Measurements from ENCODE around the gene BUD23. TPM values are rescaled to one million over a fixed set of nuclear protein-coding genes. Genes with fewer than 3 reads are reported as not detected.

BUD23 gene
- total RNA-seq, 8 experiments from 2014 or later: 31.6 to 85.7 (median 49.2) TPM

- in situ Hi-C loops (cut with MboI; ENCODE audit: low pct_unique_long_range_greater_than_20kb in 2 of 9, low sequenced_read_pairs in 9 of 9, unreplicated experiment in 9 of 9): no loop called here
- Histone ChIP-seq H3K4me1 (replicated peaks in 1 of 2) (peaks cover 22 to 29% of the 10 kb centered on the region in 2 donors), H3K4me3 (no peak overlapping the region), H3K27ac (no peak overlapping the region)
- no peak for ATAC-seq (replicated peaks in 6 of 8)
- 90% methylated on average over 2 of the region's 7 CpGs; no CpG with 5 or more reads in 9 of the 10 experiments for WGBS, 10 experiments
Measured at GRCh38 chr7:73742338-73742752, 58.9 kb downstream of the BUD23 start.

DNA sequence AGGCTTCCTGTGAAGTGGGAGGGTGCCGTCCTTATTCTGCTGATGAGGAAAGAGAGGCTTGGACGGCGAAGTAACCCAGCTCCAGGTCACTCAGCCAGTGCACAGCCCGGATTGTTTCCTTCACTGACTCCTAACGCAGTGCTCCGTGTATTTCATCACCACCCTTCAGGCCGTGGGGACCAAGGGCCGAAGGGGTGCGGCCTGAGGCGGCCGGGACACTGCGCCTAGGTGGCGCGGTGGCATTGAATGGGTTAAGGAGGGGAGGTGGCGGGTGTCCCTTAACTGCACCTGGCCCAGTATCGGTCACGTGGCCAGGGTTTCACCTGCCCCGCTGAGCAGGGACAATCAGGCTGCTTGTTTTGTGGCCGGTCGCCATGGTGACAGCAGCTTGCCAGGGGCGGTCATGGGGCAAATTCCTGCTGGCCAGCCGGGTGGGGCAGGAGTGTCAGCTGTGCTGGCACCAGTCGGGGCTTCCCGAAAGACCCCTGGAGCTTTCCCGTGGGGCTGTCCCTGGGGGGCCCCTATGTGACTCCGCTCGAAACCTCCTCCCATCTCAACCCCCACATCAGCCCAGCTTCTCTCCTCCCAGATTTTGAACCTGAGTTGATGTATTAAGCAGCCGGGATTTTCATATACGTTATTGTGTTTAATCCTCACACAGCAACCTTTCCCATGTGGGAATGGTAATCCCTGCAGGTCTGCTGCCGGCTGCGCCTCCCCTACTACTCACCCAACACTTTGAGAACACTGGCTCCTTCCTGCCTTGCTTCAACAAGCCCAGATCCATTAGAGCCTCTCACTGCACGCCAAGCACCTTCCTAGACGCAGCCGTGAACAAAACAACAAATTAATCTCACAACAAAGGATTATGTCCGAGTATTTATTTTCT lies 59.6 kb downstream of the BUD23 start:
- H3K4me1 ChIP-seq (replicated peaks in 1 of 2): peaks cover 17 to 23% of the 10 kb centered on the region in 2 donors
- H3K27ac ChIP-seq: peak overlapping the region in 1 of 2 donors; percentile 9
- peak in 5 of 8 experiments; percentile 6 to 28 (median 25) for ATAC-seq (replicated peaks in 6 of 8)
- WGBS, 10 experiments: 21 to 80% (median 56%) methylated on average over 1 to 13 of the region's 35 CpGs; no CpG with 5 or more reads in 1 of the 10 experiments
- H3K4me3 ChIP-seq: no peak overlapping the region
- in situ Hi-C loops (cut with MboI; ENCODE audit: low pct_unique_long_range_greater_than_20kb in 2 of 9, low sequenced_read_pairs in 9 of 9, unreplicated experiment in 9 of 9): no loop called here

GRCh38 chr7:73746378-73746777 lies 63.0 kb downstream of the BUD23 start:
- Histone ChIP-seq H3K4me3 (no peak overlapping the region), H3K27ac (no peak overlapping the region), H3K4me1 (replicated peaks in 1 of 2) (peaks cover 13 to 20% of the 10 kb centered on the region in 2 donors)
- in situ Hi-C loops (cut with MboI; ENCODE audit: low pct_unique_long_range_greater_than_20kb in 2 of 9, low sequenced_read_pairs in 9 of 9, unreplicated experiment in 9 of 9): no loop called here
- 60 to 100% (median 83%) methylated on average over 1 to 4 of the region's 4 CpGs; no CpG with 5 or more reads in 1 of the 10 experiments for WGBS, 10 experiments
- peak in 1 of 8 experiments; percentile 27 for ATAC-seq (replicated peaks in 6 of 8)

Other genes starting within 250 kb of the BUD23 start
- gene FZD9, start 249.8 kb upstream of the BUD23 start, total RNA-seq: 10 to 100 TPM in 2 of 8 experiments, 1 to 10 TPM in 4, under 1 TPM in 2; 0.38 to 15.2 (median 6.2) TPM
- 10 to 100 TPM; 44.7 to 98.2 (median 53.2) TPM for gene BAZ1B, start 161.3 kb upstream of the BUD23 start, total RNA-seq
- gene BCL7B, start 125.9 kb upstream of the BUD23 start, total RNA-seq: 10 to 100 TPM; 17.6 to 35.8 (median 32.1) TPM
- 10 to 100 TPM; 34.7 to 52.4 (median 38.1) TPM for gene TBL2, start 105.0 kb upstream of the BUD23 start, total RNA-seq
- gene MLXIPL, start 59.1 kb upstream of the BUD23 start, total RNA-seq: 10 to 100 TPM in 1 of 8 experiments, 1 to 10 TPM in 2, under 1 TPM in 5; 0.50 to 13.1 (median 0.92) TPM
- 10 to 100 TPM in 5 of 8 experiments, 1 to 10 TPM in 2, under 1 TPM in 1; 0.71 to 27.7 (median 13.8) TPM for gene VPS37D, start 15.8 kb upstream of the BUD23 start, total RNA-seq
- 10 to 100 TPM in 3 of 8 experiments, 1 to 10 TPM in 5; 5.1 to 13.9 (median 7.8) TPM for gene DNAJC30, start 144 bp upstream of the BUD23 start, total RNA-seq
- gene STX1A, start 36.1 kb downstream of the BUD23 start, total RNA-seq: 10 to 100 TPM in 7 of 8 experiments, 1 to 10 TPM in 1; 7.1 to 50.5 (median 17.0) TPM
- gene ABHD11, start 55.2 kb downstream of the BUD23 start, total RNA-seq: 10 to 100 TPM in 6 of 8 experiments, 1 to 10 TPM in 2; 6.4 to 22.0 (median 13.3) TPM
- gene CLDN3, start 86.7 kb downstream of the BUD23 start, total RNA-seq: 1 to 10 TPM in 4 of 8 experiments, under 1 TPM in 3, not detected in 1; 0.21 to 3.9 (median 1.3) TPM
- 1 to 10 TPM in 6 of 8 experiments, under 1 TPM in 2; 0.17 to 2.7 (median 1.3) TPM for gene CLDN4, start 147.4 kb downstream of the BUD23 start, total RNA-seq
- gene METTL27, start 158.9 kb downstream of the BUD23 start, total RNA-seq: 1 to 10 TPM in 4 of 8 experiments, under 1 TPM in 4; 0.29 to 6.8 (median 0.87) TPM
- gene TMEM270, start 177.6 kb downstream of the BUD23 start, total RNA-seq: not detected

Measured in motor neuron (in vitro differentiated cells).